Stimulated activated CD8-positive, alpha-beta memory T cell treated with anti-CD3 and anti-CD28 coated beads, Interleukin-2, amount 100 ng/mL, for 1 hour (primary cell): ENCODE data around the gene ATP1B4.

ENCODE experiments used
- DNase-seq, 2 donors: peaks; one replicate each; pipeline ENCODE4 v3.0.0-alpha.2; 2020; ENCODE audit warnings: low read depth in 2 of 2

The ATP1B4 gene

DNA sequence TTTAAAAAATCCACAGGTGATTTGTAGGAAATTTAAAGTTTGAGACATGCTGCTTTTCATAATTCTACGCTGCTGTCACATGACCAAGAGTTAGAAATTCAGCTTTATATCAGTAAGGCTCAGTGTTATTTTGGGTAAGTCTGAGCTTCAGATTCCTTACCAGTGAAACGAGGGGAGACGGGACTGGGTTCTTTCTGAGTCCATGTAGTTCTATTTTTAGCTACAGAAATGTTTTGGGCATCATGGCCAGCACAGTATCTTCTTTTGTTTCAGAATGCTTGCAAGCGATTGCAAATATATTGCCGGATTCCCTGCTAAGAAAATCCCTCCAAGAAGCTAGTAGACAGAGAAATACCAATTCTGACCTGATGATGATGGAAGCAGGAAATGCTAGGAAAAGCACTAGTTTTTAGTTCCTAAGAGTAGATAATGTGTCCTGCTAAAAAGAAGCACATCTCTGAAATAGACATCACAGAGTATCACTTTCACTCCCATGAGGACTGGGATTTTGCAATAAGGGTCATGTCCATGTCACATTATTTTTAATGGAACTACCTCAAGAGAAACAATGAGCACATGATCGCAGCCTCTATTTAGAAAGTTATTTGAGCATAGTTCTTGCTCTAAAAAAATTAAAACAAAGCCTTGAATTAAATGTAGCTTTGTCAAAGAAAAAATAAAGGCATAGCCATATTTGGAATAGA is 10.9 kb downstream of the ATP1B4 start:
- no peak for DNase-seq

GRCh38 chrX:120377179-120377578 is 15.3 kb downstream of the ATP1B4 start:
- DNase-seq = no peak

DNA sequence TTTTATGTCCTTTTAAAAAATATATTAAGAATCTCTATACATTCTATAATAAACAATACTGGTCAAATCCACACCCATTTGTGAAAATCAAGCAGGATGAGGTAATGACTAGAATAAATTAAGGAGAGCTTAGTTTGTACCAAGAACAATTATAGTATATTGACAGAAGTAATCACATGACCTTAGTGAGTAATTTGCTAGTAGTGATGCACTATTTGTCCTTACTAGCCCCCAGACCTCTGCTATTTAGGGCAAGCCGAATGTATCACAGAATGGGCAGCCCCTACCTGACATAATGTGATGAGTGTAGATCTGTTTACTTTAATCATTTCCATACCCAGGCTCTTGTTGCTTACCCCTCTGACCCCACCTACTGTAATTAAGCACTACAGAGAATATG is 15.8 kb downstream of the ATP1B4 start:
- no peak for DNase-seq

DNA sequence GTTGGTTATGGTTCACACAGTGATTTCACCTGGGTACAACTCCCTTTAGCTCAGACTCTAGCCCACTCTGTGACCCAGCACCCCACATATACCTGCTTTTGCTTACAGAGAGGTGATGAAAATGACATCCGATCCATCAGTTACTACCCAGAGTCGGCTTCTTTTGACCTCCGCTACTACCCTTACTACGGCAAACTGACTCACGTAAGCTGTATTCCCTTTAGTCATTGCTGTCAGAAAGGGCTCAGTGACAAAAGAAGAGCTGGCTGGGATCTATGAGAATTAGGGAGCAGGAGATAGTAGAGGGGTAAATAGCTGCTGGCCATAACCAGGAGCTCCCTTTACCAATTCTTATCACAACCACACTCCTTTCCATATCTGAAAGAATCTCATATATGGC is 16.7 kb downstream of the ATP1B4 start:
- no peak for DNase-seq

DNA sequence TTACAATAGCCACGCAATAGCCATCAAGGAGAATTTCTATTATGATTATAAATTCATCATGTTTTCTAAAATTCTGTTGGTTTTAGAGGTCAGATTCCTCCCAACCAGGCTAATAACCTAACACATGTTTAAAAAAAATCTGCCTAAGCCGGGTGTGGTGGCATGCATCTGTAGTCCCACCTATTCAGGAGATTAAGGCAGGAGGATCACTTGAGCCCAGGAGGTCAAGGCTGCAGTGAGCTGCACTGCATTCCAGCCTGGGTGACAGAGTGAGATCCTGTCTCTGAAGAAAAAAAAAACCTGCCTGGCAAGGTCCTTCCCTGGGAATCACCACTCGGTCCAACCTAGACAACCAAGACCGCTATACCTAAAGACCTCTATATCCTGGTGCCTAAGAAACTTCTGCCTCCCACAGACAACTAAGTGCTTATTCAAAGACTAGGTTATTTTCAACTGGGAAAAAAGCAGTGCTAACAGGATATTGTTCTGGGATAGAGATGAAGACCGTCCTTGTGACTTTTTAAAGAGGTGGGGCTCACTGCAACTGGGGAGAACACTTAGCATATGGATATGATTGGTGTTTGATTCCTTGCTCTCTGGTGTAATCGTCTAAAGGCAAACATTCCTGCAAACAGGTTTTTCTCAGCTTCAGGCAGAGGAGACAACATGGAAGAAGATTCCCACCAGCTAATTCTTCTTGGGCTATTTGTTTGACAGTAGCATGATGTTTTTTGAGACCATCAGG is 18.2 kb downstream of the ATP1B4 start:
- no peak for DNase-seq

GRCh38 chrX:120380699-120381098 is 18.8 kb downstream of the ATP1B4 start:
- no peak for DNase-seq

DNA sequence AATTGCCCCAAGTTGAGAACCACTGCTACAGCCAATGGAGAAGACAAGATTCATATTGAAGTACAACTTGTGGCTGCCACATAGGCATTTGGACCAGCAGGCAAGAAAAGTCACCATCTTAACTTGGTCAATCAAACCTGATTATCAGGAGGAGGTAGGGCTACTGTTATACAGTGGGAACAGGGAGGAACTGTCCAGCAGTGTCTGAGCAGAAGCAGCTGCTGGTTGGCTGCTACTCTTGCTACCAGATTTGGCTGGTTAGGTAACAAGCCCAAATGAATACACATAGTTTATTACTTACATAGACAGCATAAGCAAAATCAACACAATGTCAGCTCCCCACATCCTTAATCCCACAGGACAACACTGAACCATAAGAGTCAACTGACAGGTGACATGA is 39.4 kb downstream of the ATP1B4 start:
- DNase-seq = no peak

DNA sequence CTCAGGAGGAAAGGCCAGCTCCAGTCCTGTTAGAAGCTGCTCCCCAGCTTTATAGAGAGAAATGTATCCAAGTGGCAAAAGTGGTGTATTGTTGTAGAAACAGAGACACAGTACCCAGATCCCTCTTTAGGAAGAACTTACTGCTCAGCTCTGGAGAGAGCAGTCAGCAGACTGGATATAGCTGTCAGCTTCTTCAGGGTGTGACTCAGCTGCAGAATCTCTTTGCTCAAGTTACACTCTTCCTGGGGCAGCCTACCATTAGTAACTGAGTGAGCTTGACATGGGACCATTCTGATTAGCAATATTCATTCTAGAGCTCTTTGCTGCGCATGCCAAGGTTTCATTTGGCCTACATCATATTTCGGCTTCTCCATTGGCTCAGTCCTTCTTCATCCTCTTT is 40.5 kb downstream of the ATP1B4 start:
- DNase-seq = no peak

DNA sequence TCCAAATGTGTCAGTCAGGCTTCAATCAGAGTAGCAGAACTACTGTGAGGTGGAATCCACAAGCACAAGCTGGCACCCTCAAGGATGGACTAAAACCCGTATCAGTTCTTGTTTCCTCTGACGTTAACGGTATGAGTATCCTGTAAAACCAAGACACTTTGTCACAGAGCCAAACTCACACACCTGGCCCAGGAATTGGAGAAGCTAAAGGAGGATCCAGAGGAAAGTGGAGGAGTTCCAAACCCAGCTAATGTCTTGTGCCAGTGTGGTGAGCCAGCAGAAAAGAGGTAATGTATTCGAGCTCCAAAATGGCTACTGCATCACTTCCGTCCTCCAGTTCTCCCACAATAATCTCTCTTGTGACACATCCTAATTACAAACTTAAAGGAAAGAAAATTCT is 44.7 kb downstream of the ATP1B4 start:
- DNase-seq = no peak

DNA sequence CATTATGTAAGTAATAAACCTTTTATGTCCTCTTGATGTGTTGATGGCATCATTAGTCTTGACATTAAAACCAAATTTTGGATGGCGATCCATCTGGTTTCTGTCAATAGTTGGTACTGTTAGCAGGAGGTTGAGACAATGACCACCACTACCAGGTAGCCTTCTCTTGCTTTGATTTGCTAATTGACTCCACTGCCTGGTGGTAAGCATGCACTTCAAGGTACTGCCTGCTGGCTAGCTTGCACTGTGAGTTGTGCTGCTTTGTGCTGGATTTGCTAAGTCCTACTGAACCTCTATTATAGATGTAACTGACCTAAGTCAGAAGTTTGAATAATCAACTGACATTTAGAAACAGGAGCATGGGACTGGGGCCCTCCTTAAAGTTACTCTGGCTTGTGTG is 46.3 kb downstream of the ATP1B4 start:
- DNase-seq = no peak

DNA sequence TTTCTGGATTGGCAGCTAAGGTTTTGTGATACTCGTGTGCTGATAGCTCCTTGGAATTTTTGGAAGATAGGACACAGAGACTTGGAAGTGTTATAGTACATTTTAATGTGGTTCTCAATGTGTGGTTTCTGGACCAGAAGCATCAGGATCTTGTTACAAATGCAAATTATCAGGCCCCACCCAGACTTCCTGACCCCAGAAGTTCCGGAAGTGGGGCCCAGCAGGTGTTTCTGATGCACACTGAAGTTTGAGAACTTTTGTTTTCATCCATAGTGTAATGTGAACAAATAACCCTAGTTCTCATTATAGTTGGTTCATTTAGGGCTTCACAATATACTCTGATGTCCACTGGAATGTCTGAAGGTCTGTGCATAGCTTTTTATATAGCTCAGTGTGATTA is 57.6 kb downstream of the ATP1B4 start:
- DNase-seq = no peak

GRCh38 chrX:120426599-120426998 is 64.7 kb downstream of the ATP1B4 start:
- no peak for DNase-seq

DNA sequence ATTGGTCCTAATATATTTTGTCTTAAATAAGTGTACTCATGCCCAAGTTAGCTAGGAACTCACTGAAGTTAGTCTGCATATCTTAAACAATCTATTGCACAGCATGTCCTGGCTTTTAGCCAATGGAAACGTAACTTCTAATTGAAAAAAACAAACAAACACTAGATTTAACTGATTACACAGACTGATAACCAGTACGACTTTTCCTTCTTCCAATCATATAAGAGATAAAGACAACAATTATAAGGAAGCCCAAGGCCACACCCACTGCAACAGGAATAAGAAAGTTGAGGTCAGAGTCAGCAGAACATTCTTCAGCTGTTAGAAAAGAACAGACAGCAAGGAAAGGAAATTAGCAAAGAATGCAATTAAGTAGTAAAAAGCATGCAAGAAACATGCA is 66.4 kb downstream of the ATP1B4 start:
- DNase-seq = no peak

DNA sequence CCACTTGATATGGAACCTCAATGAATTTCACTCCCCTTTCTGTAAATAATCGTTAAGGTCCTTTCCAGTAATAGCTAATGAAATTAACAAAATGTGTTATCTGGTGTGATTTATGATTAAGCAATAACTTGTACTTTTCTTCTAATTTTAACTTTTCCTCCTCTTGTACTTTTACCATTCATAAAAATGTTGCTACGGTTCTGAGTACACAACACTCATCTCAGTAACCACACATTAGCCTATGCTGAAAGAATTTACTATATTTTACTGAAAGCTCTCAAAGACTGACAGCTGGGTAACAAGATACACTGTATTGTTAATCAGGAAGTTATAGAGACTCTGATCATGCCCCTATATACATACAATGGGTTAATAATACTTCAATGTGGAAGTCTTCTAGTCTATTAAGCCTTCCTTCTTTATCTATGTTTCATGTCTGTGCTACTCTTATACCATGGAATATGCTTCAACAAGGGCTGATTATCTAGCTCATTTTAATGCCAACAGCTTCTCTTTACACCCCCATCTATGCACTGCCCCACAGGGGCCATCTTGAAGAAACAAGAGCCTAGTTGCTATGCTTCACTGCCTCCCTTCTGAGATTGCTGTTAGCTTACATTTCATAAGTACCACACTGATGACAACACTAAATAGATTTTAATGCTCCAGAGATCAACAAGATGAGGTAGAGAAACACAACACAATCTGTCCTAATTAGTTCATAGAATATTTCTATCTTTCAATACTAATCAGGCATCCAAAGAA is 68.1 kb downstream of the ATP1B4 start:
- no peak for DNase-seq
